Liver (tissue), 9 donors: ENCODE measurements around the gene TKTL1. TPM values are rescaled to one million over a fixed set of nuclear protein-coding genes. Genes with fewer than 3 reads are reported as not detected.

ENCODE experiments used
- DNase-seq: peaks from one replicate; pipeline ENCODE4 v3.0.0-alpha.2; 2017; ENCODE audit warnings: low spot score
- H3K27ac ChIP-seq, 2 donors: one replicate each; pipeline ENCODE4 v1.7.0; 2013; ENCODE audit warnings: inconsistent platforms in 2 of 2, low read length in 2 of 2, control low read depth in 1 of 2, low read depth in 1 of 2, mild to moderate bottlenecking in 1 of 2
- H3K27me3 ChIP-seq, 4 donors: one replicate each; pipeline versions ENCODE4 v1.6.1 to v1.7.0; 2013; ENCODE audit warnings: low read length in 3 of 4, inconsistent platforms in 1 of 4, mild to moderate bottlenecking in 1 of 4, moderate library complexity in 1 of 4; ENCODE audit not compliant: control insufficient read depth in 4 of 4, insufficient read depth in 4 of 4
- H3K36me3 ChIP-seq, 4 donors: one replicate each; pipeline versions ENCODE4 v1.6.1 to v1.7.0; 2013; ENCODE audit warnings: low read length in 3 of 4, mild to moderate bottlenecking in 3 of 4, low read depth in 1 of 4, moderate library complexity in 1 of 4; ENCODE audit not compliant: control insufficient read depth in 4 of 4, insufficient read depth in 3 of 4
- H3K4me1 ChIP-seq, 4 donors: one replicate each; pipeline versions ENCODE4 v1.6.1 to v1.7.0; 2013; ENCODE audit warnings: low read length in 3 of 4, mild to moderate bottlenecking in 3 of 4, moderate library complexity in 1 of 4; ENCODE audit not compliant: control insufficient read depth in 4 of 4, insufficient read depth in 4 of 4
- H3K4me3 ChIP-seq, 3 donors: one replicate each; pipeline versions ENCODE4 v1.6.1 to v1.7.0; 2013; ENCODE audit warnings: low read length in 3 of 3, control low read depth in 1 of 3, low read depth in 1 of 3, mild to moderate bottlenecking in 1 of 3
- H3K9ac ChIP-seq, 2 donors: one replicate each; pipeline ENCODE4 v1.7.0; 2013; ENCODE audit warnings: low read length in 2 of 2, mild to moderate bottlenecking in 2 of 2, moderate library complexity in 2 of 2, control low read depth in 1 of 2, low read depth in 1 of 2
- H3K9me3 ChIP-seq, 4 donors: one replicate each; pipeline versions ENCODE4 v1.6.1 to v1.7.0; 2013; ENCODE audit warnings: low read length in 3 of 4; ENCODE audit not compliant: control insufficient read depth in 4 of 4
- ATF3 ChIP-seq: IDR thresholded peaks from 2 replicates; pipeline ENCODE4 v1.6.1; 2016; ENCODE audit warnings: antibody characterized with exemption
- CTCF ChIP-seq: fragments of 150-350 bp; IDR thresholded peaks from 2 replicates; pipeline ENCODE4 v1.5.1; 2017; ENCODE audit warnings: improper control_type of control experiment, low read depth, low read length; ENCODE audit not compliant: missing input control
- EGR1 ChIP-seq, 2 donors: IDR thresholded peaks; 2 replicates each; pipeline ENCODE4 v1.6.1; 2016 to 2018; ENCODE audit warnings: antibody characterized with exemption in 2 of 2, low read depth in 2 of 2
- FOXA1 ChIP-seq: IDR thresholded peaks from 2 replicates; pipeline ENCODE4 v1.6.1; 2016; ENCODE audit warnings: antibody characterized with exemption
- FOXA2 ChIP-seq: IDR thresholded peaks from 2 replicates; pipeline ENCODE4 v1.6.1; 2016; ENCODE audit warnings: antibody characterized with exemption
- HNF4A ChIP-seq, 2 donors: conservative IDR thresholded peaks; 2 replicates each; pipeline ENCODE4 v1.6.1; 2016; ENCODE audit warnings: antibody characterized with exemption in 2 of 2, mild to moderate bottlenecking in 2 of 2
- HNF4G ChIP-seq: IDR thresholded peaks from 2 replicates; pipeline ENCODE4 v1.6.1; 2016; ENCODE audit warnings: antibody characterized with exemption
- JUND ChIP-seq, 2 donors: IDR thresholded peaks; 2 replicates each; pipeline ENCODE4 v1.6.1; 2016; ENCODE audit warnings: antibody characterized with exemption in 2 of 2
- MAX ChIP-seq: IDR thresholded peaks from 2 replicates; pipeline ENCODE4 v1.6.1; 2016; ENCODE audit warnings: antibody characterized with exemption
- NR2F2 ChIP-seq: IDR thresholded peaks from 2 replicates; pipeline ENCODE4 v1.6.1; 2016; ENCODE audit warnings: antibody characterized with exemption
- RAD21 ChIP-seq, 2 donors: IDR thresholded peaks; 2 replicates each; pipeline ENCODE4 v1.6.1; 2016; ENCODE audit warnings: antibody characterized with exemption in 2 of 2, mild to moderate bottlenecking in 2 of 2
- REST ChIP-seq: IDR thresholded peaks from 2 replicates; pipeline ENCODE4 v1.6.1; 2016; ENCODE audit warnings: antibody characterized with exemption, mild to moderate bottlenecking
- RXRA ChIP-seq, 2 donors: IDR thresholded peaks; 2 replicates each; pipeline ENCODE4 v1.6.1; 2017 to 2018; ENCODE audit warnings: antibody characterized with exemption in 2 of 2, mild to moderate bottlenecking in 1 of 2
- SP1 ChIP-seq: IDR thresholded peaks from 2 replicates; pipeline ENCODE4 v1.6.1; 2018; ENCODE audit warnings: antibody characterized with exemption, mild to moderate bottlenecking
- TAF1 ChIP-seq: conservative IDR thresholded peaks from 2 replicates; pipeline ENCODE4 v1.6.1; 2016; ENCODE audit warnings: antibody characterized with exemption, mild to moderate bottlenecking
- YY1 ChIP-seq: IDR thresholded peaks from 2 replicates; pipeline ENCODE4 v1.6.1; 2016; ENCODE audit warnings: antibody characterized with exemption, mild to moderate bottlenecking
- ZBTB33 ChIP-seq: IDR thresholded peaks from 2 replicates; pipeline ENCODE4 v1.6.1; 2016; ENCODE audit warnings: antibody characterized with exemption
- WGBS: extraction: QIAGEN DNeasy Blood & Tissue Kit; methylation state at CpG from one replicate; pipeline ENCODE4 v1.1.7; 2013; 5-methylcytosine and 5-hydroxymethylcytosine counted together
- polyA plus RNA-seq, 2 donors: library from polyadenylated mRNA; stranded (reverse) in 1 of 2; unstranded in 1 of 2; fragments of 200-250 nt in 1 of 2; fragments of >200 nt in 1 of 2; fragmentation: Nextera tagmentation in 1 of 2; extraction: Ambion mirVana in 1 of 2; gene quantifications; one replicate each; pipeline versions ENCODE4 v1.2.1 to v1.2.3, GENCODE V29; 2013 to 2015
- total RNA-seq, 2 donors: library from RNA; depleted of rRNA; stranded (reverse); fragments of >200 nt; gene quantifications; one replicate each; pipeline ENCODE4 v1.2.3, GENCODE V29; 2014
- donor health status: healthy.
- donor health status: healthy.
- donor health status: healthy.
- donor health status: healthy.
- donor health status: healthy.

The TKTL1 gene
- total and polyA plus RNA-seq, 4 donors = under 0.01 TPM; not detected in 3

GRCh38 chrX:154305541-154306205, 10.1 kb downstream of the TKTL1 start:
- WGBS = 83% methylated on average over 11 of the region's 11 CpGs
- DNase-seq = no peak
- H3K36me3 ChIP-seq = no peaks in the 10 kb centered on the region
- no peaks in the 10 kb centered on the region for H3K9me3 ChIP-seq
- no peak for TF ChIP-seq EGR1 (IDR thresholded peaks at IDR 0.05; ENCODE audit: low read depth in 2 of 2)
- TF ChIP-seq RXRA (IDR thresholded peaks at IDR 0.05) = no peak
- no peak for TF ChIP-seq HNF4G
- no peak for TF ChIP-seq NR2F2
- TF ChIP-seq CTCF = no peak
- no peak for TF ChIP-seq FOXA1
- TF ChIP-seq MAX = no peak
- no peak for TF ChIP-seq HNF4A (conservative IDR thresholded peaks at IDR 0.05)
- no peak for TF ChIP-seq SP1
- no peaks in the 10 kb centered on the region for H3K27me3 ChIP-seq
- H3K4me1 ChIP-seq = peaks cover 0 to 5% (median under 1%) of the 10 kb centered on the region in 4 donors
- no peak overlapping the region for H3K27ac ChIP-seq
- no peak overlapping the region for H3K9ac ChIP-seq
- no peak overlapping the region for H3K4me3 ChIP-seq

- no peaks in the 10 kb centered on the region for H3K9me3 ChIP-seq
- no peak overlapping the region for H3K9ac ChIP-seq
- H3K36me3 ChIP-seq = no peaks in the 10 kb centered on the region
- TF ChIP-seq HNF4G (no peak), RAD21 (IDR thresholded peaks at IDR 0.05) (no peak), REST (no peak), SP1 (no peak), ZBTB33 (no peak), FOXA2 (no peak), HNF4A (conservative IDR thresholded peaks at IDR 0.05) (no peak), ATF3 (no peak), CTCF (no peak), TAF1 (no peak), JUND (IDR thresholded peaks at IDR 0.05) (no peak), RXRA (IDR thresholded peaks at IDR 0.05) (no peak), YY1 (no peak), EGR1 (IDR thresholded peaks at IDR 0.05; ENCODE audit: low read depth in 2 of 2) (no peak), FOXA1 (no peak)
- no peak overlapping the region for H3K4me3 ChIP-seq
- peaks cover 0 to 5% (median under 1%) of the 10 kb centered on the region in 4 donors for H3K4me1 ChIP-seq
- WGBS = 91% methylated on average over 6 of the region's 6 CpGs
- no peaks in the 10 kb centered on the region for H3K27me3 ChIP-seq
- H3K27ac ChIP-seq = no peak overlapping the region
- no peak for DNase-seq
These were observed 11.6 kb downstream of the TKTL1 start for GRCh38 chrX:154307202-154307601.
